Dedifferentiated amniotic fluid mesenchymal stem cell (primary cell): ENCODE measurements around the gene VCL.
"Not testable (repeated sequence)": the region's sequence is repeated elsewhere in the genome, so short reads cannot be mapped to it uniquely, and the experiment has no call there.

Experiments
- DNase-seq: peaks from one replicate; pipeline ENCODE4 v3.0.0-alpha.2; 2016; ENCODE audit errors: extremely low spot score

Gene VCL

DNA sequence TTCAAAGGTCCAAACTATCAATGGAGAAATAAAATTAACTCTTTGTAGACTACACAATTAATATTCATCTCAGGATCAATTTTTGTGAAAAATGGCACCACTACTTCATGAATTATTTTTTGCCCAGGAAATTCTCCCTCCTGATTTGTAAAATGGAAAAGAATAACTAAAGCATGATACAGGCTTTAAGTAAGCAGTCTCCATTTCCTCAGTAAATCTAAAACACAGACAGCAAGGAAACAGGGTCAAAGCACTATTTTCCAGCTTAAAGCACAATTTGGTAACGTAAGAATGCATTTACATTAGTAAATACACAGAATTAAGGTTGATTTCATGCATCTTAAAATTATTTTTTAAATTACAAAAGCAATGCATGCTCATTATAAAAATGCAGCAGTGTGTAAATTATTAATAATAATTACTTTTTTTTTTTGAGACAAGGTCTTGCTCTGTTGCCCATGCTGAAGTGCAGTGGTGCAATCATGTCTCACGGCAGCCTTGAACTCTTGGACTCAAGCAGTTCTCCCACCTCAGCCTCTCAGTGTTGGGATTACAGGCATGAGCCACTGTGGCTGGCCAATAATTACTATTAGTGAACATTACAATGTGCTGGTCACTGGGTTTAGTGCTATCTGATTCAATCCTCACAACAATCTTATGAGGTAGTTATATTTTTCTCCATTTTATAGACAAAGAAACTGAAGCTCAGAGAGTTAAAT lies 26.1 kb upstream of the VCL start:
- no peak for DNase-seq

DNA sequence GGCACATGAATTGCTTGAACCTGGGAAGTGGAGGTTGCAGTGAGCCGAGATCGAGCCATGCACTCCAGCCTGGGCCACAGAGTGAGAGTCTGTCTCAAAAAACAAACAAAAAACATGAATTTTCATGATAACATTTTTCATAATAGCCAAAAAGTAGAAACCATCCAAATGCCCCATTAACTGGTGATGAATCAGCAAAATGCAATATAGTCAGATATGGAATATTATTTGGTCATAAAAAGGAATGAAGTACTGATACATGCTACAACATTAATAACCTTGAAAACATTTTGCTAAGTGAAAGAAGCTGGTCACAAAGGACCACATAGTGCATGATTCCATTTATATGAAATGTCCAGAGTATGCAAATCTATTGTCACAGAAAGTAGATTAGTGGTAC lies 24.5 kb upstream of the VCL start:
- DNase-seq: no peak

DNA sequence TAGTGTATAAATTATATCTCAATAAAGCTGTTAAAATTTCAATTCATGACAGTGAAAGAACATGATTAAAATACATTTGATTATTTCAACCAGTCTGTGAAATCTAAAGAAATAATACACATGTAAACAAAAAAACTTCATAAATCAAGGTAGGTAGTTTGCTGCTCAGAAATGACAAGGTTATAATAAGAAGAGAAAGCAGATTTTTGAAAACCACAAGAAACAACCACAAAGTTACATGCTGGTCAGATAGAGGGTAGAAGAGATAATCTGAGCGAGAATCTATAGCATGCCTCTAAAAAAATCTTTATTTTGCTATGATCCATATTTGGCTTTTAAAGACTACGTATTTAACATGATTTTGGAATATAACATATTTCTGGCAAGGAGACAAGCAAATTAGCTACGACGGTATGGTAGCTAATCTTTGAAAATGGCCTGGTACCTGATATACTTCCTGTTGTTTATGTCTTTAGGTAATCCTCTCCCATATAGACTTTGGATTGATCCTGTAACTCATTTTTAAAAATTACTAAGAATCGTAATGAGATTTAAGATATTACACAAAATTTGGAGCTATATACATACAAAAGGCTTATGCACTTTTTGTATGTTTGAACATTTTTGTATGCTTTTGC lies 23.5 kb upstream of the VCL start:
- no peak for DNase-seq

DNA sequence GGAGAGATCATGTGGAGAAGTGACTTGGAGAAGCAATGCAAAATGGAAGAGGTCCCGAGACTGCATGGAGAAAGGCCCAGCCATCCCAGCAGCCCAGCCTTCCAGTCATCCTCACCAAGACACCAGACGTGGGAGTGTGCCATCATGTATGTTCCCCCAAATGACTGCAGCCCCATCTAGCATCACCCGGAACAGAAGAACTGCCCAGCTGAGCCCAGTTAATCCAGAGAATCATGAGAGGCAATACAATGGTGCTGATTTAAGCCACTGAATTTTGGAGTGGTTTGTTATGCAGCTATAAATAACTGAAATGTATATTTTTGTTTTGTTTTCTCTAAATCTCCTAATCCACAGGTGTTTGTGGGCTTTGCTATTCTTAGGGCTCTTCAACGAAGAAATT lies 22.5 kb upstream of the VCL start:
- DNase-seq: no peak

DNA sequence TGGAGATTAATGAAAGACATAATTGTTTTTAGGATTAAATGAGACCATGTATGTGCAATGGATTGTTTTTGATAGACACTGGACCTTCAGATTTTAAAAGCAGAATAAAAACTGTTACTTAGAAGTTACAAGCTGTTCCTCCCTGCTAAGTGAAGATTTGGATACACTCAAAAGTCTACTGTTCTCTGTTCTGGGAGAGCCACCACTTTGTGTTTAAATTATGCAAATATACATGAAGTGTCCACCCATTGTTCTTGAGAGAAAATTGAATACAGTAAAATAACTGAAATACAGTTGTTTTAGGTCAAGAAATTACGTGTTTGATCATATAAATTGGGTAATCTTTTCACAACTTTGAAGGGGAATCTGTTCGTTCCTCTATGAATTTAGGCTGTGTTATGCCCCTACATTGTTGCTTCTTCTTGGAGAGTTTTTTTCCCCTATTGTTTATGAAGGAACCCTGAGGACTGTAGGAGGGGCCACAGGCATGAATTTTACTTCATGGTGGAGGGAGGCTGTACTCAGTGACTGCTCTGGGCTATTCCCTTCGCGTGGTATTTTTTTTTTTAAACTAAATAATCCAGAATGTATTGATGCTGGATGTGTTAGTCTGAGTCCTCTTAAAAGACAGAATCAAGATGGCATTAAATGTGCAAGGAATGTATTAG lies 18.6 kb upstream of the VCL start:
- no peak for DNase-seq

DNA sequence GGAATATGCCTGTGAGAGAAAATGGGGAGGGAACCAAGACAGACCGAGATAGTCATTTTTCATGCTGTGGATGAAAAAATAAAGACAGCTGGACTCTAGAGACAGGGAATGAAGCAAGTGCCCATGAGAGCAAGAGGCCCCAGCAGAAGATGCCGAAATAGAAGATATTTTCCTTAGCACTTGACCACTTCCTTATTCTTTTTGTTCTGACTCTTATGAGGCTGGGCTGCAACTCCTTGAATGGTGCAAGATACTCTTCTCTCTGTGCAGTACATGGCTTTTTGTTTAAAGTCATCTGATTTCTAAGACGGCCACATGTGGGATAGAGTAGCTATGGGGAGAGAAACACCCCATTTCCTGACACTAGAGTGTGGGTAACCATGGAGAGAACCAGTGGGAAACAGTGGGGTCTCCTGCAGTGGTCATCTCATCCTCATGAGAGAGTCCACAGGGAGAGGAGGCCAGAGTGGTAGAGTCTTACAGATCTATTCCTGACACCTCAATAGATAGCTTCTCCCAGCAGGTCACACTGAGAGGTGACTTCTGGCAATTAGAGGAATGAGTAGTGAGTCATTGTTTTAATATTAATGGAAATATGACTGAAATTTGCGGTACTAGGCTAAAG lies 18.0 kb upstream of the VCL start:
- no peak for DNase-seq

DNA sequence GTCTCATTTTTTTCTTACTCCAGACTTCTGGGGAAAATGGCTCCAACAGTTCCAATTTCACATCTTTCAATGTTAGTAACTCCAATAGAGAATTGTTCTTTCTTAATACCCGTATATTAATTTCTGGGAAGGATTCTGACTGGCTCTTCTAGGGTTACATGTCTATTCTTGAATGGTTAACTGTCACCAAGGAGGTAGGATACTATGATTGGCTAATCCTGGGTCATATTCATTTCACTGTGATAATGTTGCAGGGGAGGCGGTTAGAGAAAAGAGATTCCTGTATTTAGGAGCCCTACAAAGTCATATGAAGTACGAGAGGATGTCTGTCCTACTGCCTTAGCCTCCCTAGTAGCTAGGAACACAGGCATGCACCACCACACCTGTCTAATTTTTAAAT lies 16.1 kb upstream of the VCL start:
- no peak for DNase-seq

DNA sequence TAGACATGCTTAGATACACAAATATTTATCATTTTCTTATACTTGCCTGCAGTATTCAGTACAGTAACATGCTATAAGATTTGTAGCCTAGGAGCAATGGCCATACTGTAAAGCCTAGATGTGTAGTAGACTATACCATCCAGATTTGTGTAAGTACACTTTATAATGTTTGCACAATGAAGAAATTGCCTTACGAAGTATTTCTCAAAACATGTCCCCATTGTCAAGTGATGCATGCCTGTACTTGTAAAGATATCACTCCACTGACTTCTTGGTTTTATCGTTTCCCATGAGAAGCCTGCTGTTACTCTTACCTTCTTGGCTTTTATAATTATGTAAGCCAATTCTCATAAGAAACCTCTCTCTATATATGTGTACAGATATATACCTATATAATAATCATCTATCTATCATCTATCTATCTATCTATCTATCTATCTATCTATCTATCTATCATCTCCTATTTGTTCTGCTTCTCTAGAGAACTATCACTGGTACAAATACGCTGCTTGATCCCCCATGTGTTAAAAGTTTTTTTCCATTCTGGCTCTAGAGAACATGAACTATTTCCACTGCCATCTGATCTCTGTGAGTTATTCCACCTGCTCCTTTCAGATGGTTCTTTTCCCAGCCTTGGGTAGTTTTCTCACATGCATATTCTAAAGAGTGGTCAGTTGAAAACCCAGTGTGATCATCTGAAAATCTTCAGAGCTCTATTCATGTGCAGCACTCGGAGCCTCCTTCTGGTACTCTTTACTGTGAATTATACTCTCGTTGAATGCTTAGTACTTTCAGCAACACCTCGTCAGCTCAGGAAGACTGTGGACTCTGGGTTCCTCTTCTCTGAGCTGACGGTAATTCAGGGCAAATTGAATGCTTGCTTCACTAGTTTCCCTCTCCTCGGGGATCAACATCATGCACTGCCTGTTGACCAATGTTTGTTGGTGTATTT lies 14.5 kb upstream of the VCL start:
- no peak for DNase-seq

DNA sequence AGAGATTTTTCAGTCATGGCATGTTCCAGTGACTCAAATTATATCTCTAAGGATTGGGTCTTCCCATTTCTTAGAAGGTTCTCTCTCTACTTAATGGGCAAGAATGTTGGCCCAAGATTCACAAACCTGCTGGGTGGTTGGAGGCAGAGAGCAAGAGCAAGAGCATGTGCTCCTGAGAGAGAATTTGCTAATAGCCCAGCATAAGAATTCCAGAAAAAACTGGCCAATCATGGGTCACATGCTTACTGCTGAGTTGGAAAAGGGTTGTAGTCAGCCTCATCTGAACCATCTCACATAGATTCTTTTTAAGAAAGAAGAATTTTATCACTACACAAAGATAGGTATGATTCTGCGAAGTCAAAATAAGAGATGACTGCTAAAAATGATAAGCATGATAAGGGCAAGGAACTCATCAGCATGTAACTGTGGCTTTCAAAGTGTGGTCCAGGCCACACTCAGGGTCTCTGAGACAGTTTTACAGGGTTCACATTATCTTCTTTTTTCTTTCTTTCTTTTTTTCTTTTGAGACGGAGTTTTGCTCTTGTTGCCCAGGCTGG lies 8.2 kb upstream of the VCL start:
- DNase-seq: no peak

DNA sequence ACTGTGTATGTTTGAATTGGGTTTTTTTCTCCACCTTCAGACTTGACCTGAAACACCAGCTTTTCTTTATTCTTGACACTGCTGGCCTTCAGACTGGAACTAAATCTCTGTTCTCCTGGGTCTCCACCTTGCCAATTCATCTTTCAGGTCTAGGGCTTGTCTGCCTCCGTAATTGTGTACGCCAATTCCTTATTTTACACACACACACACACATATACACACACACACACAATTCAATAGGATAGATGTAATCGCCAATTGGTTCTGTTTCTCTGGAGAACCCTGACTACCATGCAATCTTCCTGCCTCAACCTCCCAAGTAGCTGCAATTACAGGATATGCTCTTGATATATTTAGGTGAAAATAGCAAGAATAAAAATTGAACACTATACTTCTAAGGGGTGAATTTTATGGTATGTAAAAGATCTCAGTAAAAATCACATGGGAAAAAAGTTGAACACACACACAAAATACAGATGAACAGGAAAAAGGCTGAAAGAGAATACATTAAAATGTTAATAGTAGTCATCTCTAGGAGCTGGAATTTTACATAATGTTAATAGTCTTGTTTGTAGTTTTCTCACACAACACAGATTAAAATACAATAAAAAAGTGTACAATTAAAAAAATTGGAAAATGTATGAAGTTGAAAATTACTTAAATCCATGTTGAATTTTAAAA lies 6.6 kb upstream of the VCL start:
- no peak for DNase-seq

DNA sequence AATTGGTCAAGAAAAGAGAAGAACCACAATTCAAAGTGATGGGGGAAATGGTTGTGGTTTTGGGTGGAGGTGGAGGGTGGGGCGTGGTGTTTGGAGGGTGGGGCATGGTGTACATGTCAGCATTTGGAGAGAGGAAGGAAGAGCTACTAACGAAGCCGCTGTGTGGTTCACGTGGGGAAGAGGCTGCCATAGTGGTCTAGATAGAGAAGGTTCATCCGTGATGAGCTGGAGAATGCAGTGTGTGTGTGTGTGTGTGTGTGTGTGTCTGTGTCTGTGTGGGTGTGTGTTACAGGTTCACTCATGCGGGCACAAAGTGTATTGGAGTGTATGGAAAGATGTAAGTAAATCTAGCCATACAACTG lies 6.1 kb upstream of the VCL start:
- no peak for DNase-seq

DNA sequence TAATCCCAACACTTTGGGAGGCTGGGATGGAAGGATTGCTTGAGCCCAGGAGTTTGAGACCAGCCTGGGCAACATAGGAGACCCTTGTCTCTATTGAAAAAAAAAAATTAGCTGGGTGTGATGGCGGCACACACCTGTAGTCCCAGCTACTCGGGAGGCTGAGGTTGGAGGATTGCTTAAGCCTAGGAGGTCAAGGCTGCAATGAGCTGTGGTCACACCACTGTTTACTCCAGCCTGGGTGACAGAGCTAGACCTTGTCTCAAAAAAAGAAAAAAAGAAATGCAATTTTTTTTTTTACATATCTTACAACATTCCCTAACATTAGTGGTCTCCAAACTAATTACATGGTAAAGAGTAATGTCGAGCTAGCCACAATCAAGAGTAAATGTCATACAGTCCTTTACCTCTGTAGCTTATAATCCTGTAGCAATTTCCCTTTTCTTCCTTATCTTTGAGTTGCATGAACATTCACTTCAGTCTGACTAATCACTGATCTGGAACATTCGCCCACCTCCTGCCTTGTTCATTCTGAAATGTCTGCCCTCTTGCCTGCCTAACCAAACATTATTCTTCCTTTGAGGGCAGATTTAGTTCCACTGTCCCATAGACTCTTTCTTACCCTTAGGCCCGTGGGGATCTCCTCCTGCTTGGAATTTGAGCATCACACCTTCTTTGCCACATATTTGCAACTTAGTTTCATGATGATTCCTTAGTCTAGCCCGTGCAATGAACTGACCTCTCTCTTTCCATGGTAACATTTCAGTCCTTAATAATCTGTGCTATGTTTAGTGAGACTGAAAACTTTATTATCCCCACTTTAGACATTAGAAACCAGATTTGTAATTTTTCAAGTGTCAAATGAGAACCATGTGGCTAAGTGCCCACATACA lies 4.8 kb upstream of the VCL start:
- DNase-seq: no peak

DNA sequence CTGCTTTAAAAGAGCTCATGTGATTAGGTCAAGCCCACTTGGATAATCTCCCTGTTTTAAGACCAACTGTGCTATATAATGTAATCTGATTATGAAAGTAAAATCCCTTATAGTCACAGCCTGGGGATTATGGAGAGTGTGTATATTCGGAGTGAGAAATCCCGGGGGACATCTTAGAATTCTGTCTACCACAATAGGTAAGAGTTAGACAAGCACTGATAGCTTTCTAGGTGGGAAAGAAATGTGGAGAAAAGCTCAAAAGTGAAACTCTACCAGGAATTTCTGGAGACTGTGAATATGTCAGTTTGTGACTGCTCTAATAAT lies 2.9 kb upstream of the VCL start:
- DNase-seq: no peak

DNA sequence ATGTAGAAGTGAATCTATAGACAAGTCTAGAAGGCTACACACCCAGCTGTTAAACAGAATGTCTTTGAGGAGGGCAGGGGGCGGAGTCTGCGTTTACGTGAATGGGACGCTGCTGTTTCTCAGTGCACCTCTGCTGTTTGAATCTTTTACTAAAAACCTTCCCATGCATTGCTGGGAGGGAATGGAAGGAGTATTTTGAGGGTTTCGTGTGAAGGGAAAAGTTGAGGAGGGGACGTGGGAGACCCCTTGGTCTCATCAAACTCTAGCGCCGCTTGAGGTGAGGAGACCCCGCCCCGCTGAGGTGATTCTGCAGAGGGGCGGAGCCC lies 492 bp upstream of the VCL start:
- DNase-seq: no peak

DNA sequence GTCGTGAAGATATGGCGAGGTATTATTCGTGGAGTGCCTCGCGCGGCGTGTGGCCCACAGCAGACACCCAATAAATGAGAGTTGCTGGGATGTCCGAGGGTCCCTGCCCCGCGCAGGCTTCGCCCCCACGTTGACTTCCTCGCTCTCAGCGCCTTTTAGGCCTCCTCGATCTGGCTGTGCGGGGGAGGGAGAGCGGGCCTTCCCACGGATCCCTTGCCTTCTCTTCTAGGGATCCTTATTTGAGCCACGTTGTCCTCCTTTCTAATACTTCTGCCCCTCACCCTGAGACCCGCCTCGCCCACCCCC lies 660 bp downstream of the VCL start:
- no peak for DNase-seq

DNA sequence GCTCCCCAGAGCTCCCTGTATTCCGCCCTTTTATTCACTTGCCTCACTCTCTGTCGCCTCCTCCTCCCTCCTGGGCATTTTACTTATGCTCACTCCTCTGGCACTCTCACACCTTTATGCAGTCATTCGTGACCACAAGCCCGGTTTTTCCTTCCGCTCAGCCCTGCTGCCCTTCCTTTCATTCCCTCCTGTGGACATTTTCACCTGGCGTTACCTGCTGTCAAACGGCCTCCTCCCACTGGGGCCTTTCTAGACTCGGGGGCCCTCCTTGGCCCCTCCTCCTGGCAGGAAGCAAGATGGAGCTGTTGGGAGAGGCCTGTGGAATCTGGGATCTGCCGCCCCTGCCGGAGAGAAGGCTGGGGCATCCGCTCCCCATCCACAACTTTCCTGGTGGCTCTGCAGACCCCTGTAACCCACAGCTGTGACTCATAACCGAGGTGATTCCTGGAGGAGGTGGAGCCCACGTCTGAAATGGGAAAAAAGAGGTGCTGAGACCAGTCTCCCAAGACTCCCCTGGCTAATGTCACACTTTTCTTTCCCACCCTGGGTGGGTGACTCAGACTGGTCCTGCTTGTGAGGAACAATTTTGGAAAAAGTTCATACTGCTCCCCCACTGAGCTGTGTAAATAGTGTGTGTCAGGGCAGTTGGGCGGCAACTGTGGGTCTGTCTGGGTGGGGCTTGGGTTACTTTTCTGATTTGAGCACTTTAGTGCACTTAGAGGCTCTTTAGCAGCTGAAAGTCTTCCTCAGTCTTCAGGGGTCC lies 1.2 kb downstream of the VCL start:
- DNase-seq: peak; percentile 45

DNA sequence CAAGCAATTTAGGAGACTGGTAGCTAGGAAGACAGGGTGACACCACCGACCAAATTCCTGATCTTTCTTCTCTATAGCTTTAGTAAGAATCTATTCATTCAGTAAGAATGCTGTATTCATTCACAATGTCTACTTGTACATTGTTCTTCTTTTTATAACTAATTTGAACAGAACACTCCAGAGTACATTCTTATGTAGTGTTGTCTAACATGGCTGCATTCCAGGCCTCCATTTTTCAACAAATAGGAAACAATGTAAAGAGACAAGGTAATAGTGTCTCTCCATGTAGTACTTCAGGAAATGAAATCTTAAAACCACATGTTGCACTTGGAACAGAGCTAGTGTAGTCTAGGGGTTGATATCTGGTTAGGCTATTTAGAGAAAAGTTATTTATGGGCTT lies 1.8 kb downstream of the VCL start:
- peak; percentile 28 for DNase-seq

DNA sequence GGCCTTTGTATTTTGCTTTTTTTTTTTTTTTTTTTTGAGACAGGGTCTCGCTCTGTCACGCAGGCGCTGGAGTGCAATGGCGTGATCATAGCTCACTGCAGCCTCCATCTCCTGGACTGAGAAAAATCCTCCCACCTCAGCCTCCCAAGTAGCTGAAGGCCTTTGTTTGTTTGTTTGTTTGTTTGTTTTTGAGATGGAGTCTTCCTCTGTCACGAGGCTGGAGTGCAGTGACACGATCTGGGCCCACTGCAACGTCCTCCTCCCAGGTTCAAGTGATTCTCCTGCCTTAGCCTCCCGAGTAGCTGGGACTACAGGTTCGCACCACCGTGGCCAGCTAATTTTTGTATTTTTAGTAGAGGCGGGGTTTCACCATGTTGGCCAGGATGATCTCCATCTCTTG lies 2.3 kb downstream of the VCL start:
- DNase-seq: not testable (repeated sequence)

DNA sequence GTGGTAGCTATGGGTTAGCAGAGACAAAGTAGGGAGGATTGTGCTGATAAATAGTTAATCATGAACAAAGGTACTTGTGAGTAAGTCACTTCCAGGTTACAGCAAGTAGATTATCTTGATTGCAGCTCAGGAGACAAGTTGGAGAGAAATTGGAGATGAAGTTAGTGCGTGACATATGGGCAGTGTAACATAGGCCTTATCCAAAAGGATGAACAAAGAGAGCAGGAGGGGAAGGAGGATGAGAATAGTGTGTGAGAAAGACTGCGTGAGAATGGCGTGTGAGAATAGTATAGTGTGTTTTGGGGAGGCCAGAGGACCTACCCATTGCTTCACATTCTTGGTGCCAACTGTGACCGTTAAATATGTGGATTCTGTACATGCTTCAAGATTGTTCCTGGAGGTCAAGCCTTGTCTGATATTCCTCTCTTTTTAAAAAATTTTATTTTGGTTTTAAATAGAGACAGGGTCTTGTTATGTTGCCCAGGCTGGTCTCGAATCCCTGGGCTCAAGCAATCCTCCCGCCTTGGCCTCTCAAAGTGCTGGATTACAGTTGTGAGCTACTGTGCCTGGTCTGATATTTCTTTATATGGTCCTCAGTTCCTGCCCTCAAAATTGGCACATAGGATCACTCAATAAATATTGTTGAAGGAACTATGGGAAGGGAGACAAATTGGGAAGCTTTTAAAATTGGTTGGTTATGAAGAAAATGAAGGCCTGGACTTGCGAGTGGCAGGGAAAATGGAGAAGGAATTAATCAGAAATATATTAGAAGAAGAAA lies 3.2 kb downstream of the VCL start:
- no peak for DNase-seq
